ENCODE measurements around the gene TFF3. TPM values are rescaled to one million over a fixed set of nuclear protein-coding genes. Genes with fewer than 3 reads are reported as not detected.

Gene TFF3
- total RNA-seq, 2 donors from 2014 or later: 2,373 to 4,154 TPM

- H3K27ac ChIP-seq: no peak overlapping the region
- no peak overlapping the region for H3K9ac ChIP-seq (ENCODE audit: low read depth in 2 of 2, low read length in 2 of 2)
- no peak for TF ChIP-seq CTCF (IDR thresholded peaks at IDR 0.05)
- H3K4me3 ChIP-seq: no peak overlapping the region
- no peaks in the 10 kb centered on the region for H3K9me3 ChIP-seq
- intact Hi-C loops (cut with DNase I): no loop called here
- H3K27me3 ChIP-seq: peaks cover 4% of the 10 kb centered on the region
- H3K4me1 ChIP-seq: no peaks in the 10 kb centered on the region
- H3K36me3 ChIP-seq: no peaks in the 10 kb centered on the region
- no peak for DNase-seq
Observed at GRCh38 chr21:42303443-42303842, 11.8 kb downstream of the TFF3 start.

GRCh38 chr21:42302794-42303193, 12.4 kb downstream of the TFF3 start:
- DNase-seq: no peak
- TF ChIP-seq CTCF (IDR thresholded peaks at IDR 0.05): no peak
- no peak overlapping the region for H3K4me3 ChIP-seq
- no peaks in the 10 kb centered on the region for H3K4me1 ChIP-seq
- intact Hi-C loops (cut with DNase I): no loop called here
- no peaks in the 10 kb centered on the region for H3K9me3 ChIP-seq
- H3K36me3 ChIP-seq: no peaks in the 10 kb centered on the region
- H3K27ac ChIP-seq: no peak overlapping the region
- H3K9ac ChIP-seq (ENCODE audit: low read depth in 2 of 2, low read length in 2 of 2): no peak overlapping the region
- H3K27me3 ChIP-seq: no peaks in the 10 kb centered on the region

- no peak for DNase-seq
- H3K9ac ChIP-seq (ENCODE audit: low read depth in 2 of 2, low read length in 2 of 2): no peak overlapping the region
- no peaks in the 10 kb centered on the region for H3K27me3 ChIP-seq
- no peak overlapping the region for H3K27ac ChIP-seq
- no peaks in the 10 kb centered on the region for H3K36me3 ChIP-seq
- no peaks in the 10 kb centered on the region for H3K4me1 ChIP-seq
- no peaks in the 10 kb centered on the region for H3K9me3 ChIP-seq
- intact Hi-C loops (cut with DNase I): no loop called here
- no peak overlapping the region for H3K4me3 ChIP-seq
- no peak for TF ChIP-seq CTCF (IDR thresholded peaks at IDR 0.05)
Observed at GRCh38 chr21:42302076-42302650, 13.0 kb downstream of the TFF3 start.

- Histone ChIP-seq H3K9ac (ENCODE audit: low read depth in 2 of 2, low read length in 2 of 2) (no peak overlapping the region), H3K27ac (no peak overlapping the region), H3K9me3 (no peaks in the 10 kb centered on the region), H3K27me3 (no peaks in the 10 kb centered on the region), H3K4me1 (no peaks in the 10 kb centered on the region), H3K4me3 (no peak overlapping the region), H3K36me3 (no peaks in the 10 kb centered on the region)
- intact Hi-C loops (cut with DNase I): no loop called here
- TF ChIP-seq CTCF (IDR thresholded peaks at IDR 0.05): no peak
- DNase-seq: no peak
Observed at GRCh38 chr21:42301371-42302075, 13.7 kb downstream of the TFF3 start.

- DNase-seq: no peak
- intact Hi-C loops (cut with DNase I): no loop called here
- no peak overlapping the region for H3K4me3 ChIP-seq
- no peak overlapping the region for H3K9ac ChIP-seq (ENCODE audit: low read depth in 2 of 2, low read length in 2 of 2)
- no peaks in the 10 kb centered on the region for H3K27me3 ChIP-seq
- no peak overlapping the region for H3K27ac ChIP-seq
- TF ChIP-seq CTCF (IDR thresholded peaks at IDR 0.05): no peak
- H3K9me3 ChIP-seq: no peaks in the 10 kb centered on the region
- no peaks in the 10 kb centered on the region for H3K4me1 ChIP-seq
- no peaks in the 10 kb centered on the region for H3K36me3 ChIP-seq
Observed at GRCh38 chr21:42300956-42301355, 14.3 kb downstream of the TFF3 start.
